Hepatic stellate cell (primary cell): ENCODE results near the gene SUN1.
"Not testable (repeated sequence)": the region's sequence is repeated elsewhere in the genome, so short reads cannot be mapped to it uniquely, and the experiment has no call there.

ENCODE experiments used
- DNase-seq: peaks from one replicate; pipeline ENCODE4 v3.0.0; 2011; ENCODE audit warnings: low spot score

Gene SUN1

GRCh38 chr7:834277-834676 is 2.0 kb downstream of the SUN1 start:
- no peak for DNase-seq

DNA sequence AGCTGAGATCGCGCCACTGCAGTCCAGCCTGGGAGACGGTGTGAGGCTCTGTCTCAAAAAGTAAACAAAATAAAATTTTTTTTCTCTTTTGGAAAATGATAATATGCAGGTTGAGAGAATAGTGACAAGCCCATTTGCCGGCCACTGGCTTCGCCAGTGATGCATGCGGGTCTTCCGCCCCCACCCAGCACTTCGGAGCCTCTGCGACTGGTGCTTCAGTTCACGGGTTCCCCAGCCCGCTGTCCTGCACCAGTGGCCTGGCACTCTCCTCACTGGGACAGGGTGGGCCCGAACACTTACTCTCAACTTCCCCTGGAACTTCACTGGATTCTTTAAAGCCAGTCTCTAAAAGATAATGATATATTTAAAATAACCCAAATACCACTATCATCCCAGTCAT is 2.7 kb downstream of the SUN1 start:
- no peak for DNase-seq

DNA sequence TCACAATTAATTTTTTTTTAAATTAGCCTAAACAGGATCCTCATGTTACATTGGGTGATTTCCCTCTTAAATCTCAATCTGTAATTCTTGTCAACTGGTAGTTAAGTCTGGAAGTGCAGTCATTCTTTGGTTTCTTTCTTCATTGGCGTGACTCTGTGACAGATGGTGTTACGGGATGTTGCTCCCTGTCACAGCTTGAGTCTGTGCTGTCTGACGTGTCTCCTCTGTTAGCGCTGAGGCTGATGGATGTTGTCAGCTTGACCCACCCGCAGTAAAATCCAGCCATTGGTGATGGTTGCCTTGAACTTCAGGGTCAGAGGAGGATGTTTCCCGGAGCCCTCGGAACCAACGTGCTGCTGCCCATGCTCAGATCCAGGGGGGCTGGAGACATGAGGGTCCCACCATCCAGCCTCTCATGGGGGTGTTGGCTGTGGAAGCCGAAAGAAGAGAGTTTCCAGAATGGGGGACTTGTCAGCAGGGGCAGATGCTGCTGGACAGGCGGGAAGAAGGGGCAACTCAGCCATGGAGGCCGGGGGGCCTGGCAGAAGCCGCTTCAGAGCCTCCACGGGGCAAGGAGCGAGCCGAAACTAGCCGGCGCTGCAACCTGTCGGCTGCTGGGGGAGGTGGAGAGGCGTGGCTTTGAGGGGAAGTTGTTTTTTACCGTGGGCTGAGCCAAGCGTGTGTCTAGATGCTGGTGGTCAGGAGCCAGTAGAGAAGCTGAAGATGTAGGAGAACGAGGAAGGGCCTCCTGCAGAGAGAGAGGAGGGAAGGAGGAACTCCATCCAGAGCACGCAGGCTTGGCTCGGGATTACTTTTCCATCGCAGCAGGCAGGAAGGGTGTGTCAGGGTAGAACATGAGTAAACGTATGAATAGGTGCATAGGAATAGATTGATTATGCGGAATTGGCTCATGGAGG is 3.5 kb downstream of the SUN1 start:
- DNase-seq: no peak

DNA sequence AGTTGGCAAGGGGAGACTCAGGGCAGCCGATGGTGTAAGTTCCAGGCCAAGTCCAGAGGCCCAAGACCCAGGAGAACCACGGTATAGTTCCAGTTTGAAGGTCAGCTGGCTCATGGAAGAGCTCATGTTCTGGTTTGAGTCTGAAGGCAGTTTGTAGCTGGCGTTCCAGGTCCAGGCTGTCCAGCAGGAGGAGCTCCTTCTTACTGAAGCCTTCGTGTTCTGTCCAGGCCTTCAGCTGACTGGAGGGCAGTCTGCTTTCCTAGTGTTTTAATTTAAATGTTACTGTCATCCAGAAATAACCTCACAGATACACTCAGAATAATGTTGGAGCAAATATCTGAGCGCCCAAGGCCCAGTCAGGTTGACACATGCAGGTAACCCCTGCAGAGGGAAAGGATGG is 4.2 kb downstream of the SUN1 start:
- peak; percentile 72 for DNase-seq

DNA sequence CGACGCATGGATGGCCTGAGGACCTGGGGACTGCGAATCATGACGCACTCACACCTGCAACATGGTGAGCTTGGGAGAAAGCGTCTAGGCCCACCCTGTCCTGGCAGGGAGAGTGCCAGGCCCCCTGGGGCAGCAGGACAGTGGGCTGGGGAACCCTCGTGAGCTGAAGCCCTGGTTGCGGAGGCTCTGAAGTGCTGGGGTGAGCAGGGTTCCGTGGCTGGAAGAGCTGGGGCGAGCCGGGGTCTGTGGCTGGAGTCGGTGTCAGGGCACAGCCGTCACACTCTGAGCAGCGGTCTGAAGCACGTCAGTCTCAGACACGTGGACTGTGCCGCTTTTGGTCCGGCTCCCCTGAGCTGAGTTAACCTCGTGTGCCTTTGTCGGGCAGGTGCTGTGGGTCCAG is 4.7 kb downstream of the SUN1 start:
- no peak for DNase-seq

DNA sequence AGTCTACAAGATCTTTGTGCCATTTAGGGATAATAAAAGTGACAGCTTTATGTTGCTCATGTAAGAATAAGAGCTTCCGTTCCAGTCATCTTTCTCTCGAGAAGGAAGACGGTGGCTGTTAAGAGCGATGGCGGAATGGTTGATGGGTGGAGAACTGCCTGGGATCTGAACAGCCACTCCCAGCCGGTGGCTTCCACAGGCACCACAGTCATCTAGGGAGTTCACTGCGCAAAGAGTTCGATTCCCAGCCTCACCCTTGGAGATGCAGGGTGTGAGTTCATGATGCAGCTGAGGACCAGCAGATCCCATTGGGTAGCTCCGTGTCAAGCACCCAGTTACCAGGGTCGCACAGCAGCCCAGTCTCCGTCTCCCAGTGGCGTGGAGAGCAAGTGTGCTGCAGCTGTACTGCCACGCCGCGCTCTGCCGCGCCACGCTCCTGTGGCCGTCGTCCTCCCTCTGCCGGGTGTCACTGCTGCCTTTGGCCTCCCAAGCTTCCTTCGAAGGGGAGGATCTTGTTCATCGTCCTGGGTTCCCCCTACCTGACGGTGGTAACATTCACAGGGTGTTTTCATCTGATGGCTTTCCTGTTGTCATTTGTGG is 7.8 kb downstream of the SUN1 start:
- no peak for DNase-seq

DNA sequence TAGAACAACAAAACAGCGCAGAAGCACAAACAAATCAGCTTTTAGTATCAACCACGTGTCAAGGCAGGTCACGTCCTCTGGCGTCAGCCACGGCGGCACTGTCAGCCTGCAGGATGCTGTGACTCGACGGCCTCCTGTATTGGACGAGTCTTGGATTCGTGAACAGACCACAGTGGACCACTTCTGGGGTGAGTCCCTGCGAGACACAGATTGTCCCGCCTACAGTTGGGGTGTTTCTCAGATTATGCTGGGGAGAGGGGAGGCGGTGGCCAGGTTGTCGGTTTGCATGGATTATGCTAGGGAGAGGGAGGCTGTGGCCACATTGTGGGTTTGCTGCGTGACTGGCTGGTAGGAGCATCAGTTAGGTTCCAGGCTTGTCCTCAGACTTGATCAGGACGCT is 9.7 kb downstream of the SUN1 start:
- DNase-seq: no peak

DNA sequence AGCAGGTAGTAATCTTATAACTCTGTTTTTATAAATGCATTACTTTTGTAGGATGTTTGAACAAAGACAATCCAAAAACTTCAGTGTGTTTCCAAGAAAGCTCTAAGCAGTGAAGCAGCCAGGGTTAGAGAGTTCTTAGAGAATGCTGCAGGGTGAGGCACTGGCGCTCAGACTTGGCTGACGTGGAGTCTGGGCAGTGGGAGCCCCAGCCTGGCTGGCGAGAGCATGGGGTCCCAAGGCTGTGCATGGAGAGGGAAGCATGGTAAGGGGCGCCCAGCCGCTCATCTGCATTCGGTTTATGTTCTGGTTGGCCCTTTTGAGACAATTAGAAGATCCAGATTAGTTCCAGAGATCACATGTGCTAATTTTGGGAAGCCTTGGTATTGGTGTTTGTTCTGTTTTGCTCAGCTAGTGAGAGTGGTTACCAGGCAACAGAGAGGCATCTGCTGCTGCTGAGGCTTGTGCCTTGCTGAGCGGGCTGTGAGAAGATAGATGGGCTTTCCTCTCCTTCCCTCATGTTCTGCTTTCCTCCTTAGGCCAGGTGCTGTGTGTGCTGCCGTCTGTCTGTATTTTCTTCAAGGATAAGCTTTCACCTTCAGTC is 10.3 kb downstream of the SUN1 start:
- no peak for DNase-seq

GRCh38 chr7:843230-843629 is 11.0 kb downstream of the SUN1 start:
- DNase-seq: no peak

DNA sequence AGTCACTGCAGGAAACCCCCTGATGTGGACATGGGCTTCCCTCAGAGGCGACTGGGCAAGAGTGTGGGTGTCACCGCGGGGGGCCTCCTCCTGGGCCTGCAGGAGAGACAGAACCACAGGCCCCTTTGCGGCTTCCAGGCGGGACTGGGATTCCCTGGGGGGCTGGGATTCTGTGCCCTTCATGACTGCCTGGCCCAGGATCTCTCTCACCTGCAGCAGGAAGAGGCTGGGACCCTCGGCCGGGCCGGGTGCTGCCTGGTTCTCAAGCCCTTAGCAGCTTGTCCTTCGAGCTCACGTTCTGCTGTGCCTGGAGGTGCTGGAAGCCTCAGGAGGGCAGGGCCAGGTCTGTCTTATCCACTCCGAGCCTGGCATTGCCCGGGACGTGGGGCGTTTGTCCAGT is 11.8 kb downstream of the SUN1 start:
- no peak for DNase-seq

GRCh38 chr7:844514-844913 is 12.2 kb downstream of the SUN1 start:
- no peak for DNase-seq

- no peak for DNase-seq
Measured at GRCh38 chr7:845091-845490, 12.8 kb downstream of the SUN1 start.

- DNase-seq: no peak
Measured at GRCh38 chr7:845731-846130, 13.5 kb downstream of the SUN1 start.

- not testable (repeated sequence) for DNase-seq
Measured at GRCh38 chr7:846958-847650, 14.8 kb downstream of the SUN1 start.

DNA sequence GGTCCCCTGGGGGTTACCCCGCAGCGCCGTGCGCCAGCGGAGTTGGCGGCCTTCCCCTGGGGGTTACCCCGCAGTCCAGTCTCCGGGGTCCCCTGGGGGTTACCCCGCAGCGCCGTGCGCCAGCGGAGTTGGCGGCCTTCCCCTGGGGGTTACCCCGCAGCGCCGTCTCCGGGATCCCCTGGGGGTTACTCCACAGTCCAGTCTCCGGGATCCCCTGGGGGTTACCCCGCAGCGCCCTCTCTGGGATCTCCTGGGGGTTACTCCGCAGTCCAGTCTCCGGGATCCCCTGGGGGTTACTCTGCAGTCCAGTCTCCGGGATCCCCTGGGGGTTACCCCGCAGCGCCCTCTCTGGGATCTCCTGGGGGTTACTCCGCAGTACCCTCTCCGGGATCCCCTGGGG is 15.5 kb downstream of the SUN1 start:
- DNase-seq: not testable (repeated sequence)

DNA sequence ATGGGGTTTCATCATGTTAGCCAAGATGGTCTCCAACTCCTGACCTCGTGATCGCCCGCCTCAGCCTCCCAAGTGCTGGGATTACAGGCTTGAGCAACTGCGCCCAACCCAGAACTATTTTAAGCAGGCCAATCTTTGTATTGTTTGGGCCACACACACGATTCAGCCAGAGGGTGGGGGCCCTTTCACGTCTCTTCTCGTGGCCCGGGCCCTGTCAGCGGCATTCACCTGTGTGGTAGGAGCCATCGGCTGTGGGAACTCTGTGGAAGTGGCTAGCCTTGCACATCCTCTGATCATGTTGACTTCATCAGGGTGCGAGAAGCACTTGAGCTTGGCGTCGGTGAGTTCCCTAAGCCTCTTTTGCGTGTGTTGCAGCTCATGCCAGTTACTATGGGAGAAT is 16.9 kb downstream of the SUN1 start:
- DNase-seq: no peak

- DNase-seq: no peak
Measured at GRCh38 chr7:849781-850180, 17.5 kb downstream of the SUN1 start.

- no peak for DNase-seq
Measured at GRCh38 chr7:851204-851603, 18.9 kb downstream of the SUN1 start.

DNA sequence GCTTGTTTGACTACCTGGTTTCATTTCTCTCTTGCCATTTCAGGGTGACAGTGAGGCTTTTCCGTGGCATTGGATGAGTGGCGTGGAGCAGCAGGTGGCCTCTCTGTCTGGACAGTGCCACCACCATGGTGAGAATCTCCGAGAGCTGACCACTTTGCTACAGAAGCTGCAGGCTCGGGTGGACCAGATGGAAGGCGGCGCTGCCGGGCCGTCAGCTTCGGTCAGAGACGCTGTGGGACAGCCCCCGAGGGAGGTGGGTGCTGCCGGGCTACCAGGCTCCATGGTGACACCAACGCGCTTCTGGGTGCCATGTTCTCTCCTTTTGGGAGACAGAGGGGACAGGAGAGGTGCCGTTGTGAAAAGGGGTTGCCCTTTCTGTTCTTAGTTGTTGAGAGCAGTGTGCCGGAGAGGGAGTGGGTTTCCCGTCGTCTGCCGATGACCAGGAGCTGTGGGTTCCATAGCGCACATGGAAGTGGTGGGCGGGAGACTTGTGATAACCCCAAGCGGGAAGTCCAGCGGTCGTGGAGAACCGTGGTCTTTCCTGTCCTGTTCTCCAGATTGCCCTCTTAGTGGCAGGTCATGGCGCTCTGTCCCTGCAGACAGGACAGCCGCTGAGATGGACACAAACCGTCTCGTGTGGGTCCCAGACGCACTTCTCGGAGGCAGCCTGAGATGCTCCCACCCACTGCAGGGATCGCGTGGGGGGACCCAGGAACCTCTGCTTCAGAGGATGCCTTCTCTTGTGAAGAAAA is 21.3 kb downstream of the SUN1 start:
- no peak for DNase-seq

DNA sequence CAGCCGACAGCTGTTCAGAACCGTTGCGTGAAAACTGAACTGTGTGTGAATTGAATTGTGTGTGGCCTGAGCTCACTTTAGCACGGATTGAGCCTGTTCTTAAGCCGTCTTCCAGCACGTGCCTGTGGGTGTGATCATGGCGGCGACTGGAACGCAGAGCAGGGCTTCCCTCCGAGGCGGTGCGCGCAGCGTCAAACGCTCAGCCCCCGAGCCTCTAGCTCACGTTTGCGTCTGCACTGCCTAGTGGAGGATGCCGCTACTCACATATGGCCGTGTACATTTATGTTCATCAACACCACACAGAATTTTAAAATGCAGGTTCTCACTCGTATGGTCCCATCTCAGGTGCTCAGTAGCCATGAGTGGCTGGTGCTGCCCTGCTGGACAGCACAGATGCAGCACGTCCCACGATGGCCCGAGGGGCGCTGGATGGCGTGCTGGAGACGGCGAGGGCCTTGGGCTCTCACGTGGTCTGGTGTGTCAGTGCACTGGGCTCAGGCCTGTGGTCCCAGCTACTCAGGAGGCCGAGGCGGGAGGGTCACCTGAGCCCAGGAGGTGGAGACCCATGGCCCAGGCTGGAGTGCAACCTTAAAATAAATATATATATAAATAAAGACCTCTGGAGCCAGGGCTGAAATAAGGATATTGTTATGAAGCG is 22.0 kb downstream of the SUN1 start:
- no peak for DNase-seq

DNA sequence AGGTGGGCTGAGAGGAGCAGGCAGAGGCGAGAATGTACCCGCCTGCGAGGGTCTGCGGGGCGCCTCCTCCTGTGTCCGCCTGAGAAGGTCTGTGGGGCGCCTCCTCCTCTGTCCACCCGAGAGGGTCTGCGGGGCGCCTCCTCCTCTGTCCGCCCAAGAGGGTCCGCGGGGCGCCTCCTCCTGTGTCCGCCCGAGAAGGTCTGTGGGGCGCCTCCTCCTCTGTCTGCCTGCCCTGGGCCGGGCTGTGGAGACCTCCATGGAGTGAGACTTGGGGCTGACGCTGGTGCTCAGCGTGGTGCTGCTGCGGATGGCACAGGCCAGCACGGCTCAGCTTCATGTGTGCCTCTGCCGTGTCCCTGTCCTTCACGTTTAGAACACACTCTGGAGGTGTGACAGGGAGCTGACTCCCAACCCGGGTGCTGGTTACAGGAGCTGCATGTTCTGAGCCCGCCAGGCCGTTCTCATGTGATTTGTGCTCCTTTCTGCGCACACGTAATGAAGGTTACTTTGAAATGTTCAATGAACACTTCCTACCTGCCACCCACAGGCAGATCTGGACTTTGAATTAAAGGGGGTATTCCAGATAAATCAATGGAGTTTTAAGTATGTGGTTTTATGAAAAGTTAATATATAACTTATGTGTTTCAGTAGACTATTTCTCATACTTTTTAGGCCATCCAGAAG is 23.6 kb downstream of the SUN1 start:
- DNase-seq: no peak
